Esophagus muscularis mucosa (tissue), 3 donors: ENCODE results near the gene HBS1L.

Experiments used
- CTCF ChIP-seq, 3 experiments: fragments of 200-600 bp in 2 of 3; fragments of 450-650 bp in 1 of 3; sonication (generic) in 2 of 3; IDR thresholded peaks; one replicate each; pipeline ENCODE4 v1.5.1; 2017 to 2019; ENCODE audit warnings: antibody characterized with exemption in 3 of 3, mild to moderate bottlenecking in 2 of 3, moderate library complexity in 1 of 3
- POLR2A ChIP-seq: fragments of 450-650 bp; IDR thresholded peaks from one replicate; pipeline ENCODE4 v1.6.1; 2017; ENCODE audit warnings: antibody characterized with exemption, moderate library complexity, mild to moderate bottlenecking, low read depth
- POLR2AphosphoS5 ChIP-seq, 2 donors: sonication (generic); formaldehyde crosslinking; IDR thresholded peaks; one replicate each; pipeline ENCODE4 v1.6.1; 2017; ENCODE audit warnings: antibody characterized with exemption in 2 of 2

GRCh38 chr6:135022050-135022697, 32.4 kb downstream of the HBS1L start:
- TF ChIP-seq CTCF (IDR thresholded peaks at IDR 0.05) (no peak), POLR2A (no peak), POLR2AphosphoS5 (IDR thresholded peaks at IDR 0.05) (no peak)
